GM12878 (cell line): ENCODE data around the gene PGC. TPM values are rescaled to one million over a fixed set of nuclear protein-coding genes. Genes with fewer than 3 reads are reported as not detected.

ENCODE experiments used
- BHLHE40 ChIP-seq, 2 experiments: fragments of 450-650 bp in 1 of 2; IDR thresholded peaks; 2 replicates each; pipeline ENCODE4 v1.6.1; 2011 to 2017; ENCODE audit warnings: low read depth in 2 of 2, borderline replicate concordance in 1 of 2, improper control_type of control experiment in 1 of 2, low read length in 1 of 2, mild to moderate bottlenecking in 1 of 2
- HCFC1 ChIP-seq: fragments of 150-350 bp; IDR thresholded peaks from 2 replicates; pipeline ENCODE4 v1.6.1; 2014; ENCODE audit warnings: low read length
- HSF1 ChIP-seq: fragments of 150-350 bp; IDR thresholded peaks from 2 replicates; pipeline ENCODE4 v1.6.1; 2014; ENCODE audit warnings: mild to moderate bottlenecking, low read depth, low read length
- RCOR1 ChIP-seq: conservative IDR thresholded peaks from 2 replicates; pipeline ENCODE4 v1.6.1; 2012; ENCODE audit warnings: low read depth, low read length, improper control_type of control experiment
- ZNF687 ChIP-seq: fragments of 450-650 bp; IDR thresholded peaks from 2 replicates; pipeline ENCODE4 v1.6.1; 2017; ENCODE audit warnings: mild to moderate bottlenecking, moderate library complexity
- polyA plus RNA-seq, 11 experiments: library from polyadenylated mRNA; depleted of rRNA in 4 of 11; unstranded in 6 of 11; stranded (reverse) in 5 of 11; fragments of >200 nt; fragmentation: Nextera tagmentation in 4 of 11; fragmentation: Illumina TruSeq in 1 of 11; extraction: Ambion mirVana in 4 of 11; extraction: Trizol in 1 of 11; gene quantifications; 1 replicate in 1 of 11; 2 replicates in 10 of 11; pipeline versions ENCODE4 v1.2.1 to v1.2.3, GENCODE V29; 2011 to 2016; ENCODE audit warnings: inconsistent platforms in 2 of 11, missing spikeins in 2 of 11, low read depth in 1 of 11
- total RNA-seq, 4 experiments: library from RNA; depleted of rRNA in 3 of 4; stranded (reverse); fragments of >200 nt in 3 of 4; fragmentation: Illumina TruSeq in 1 of 4; extraction: Trizol in 1 of 4; gene quantifications; 2 replicates each; pipeline versions ENCODE4 v1.2.1 to v1.2.3, GENCODE V29; 2013 to 2021
- TF ChIP-seq, protein P1 (sequence below): fragments of 450-650 bp; IDR thresholded peaks from 2 replicates; pipeline ENCODE4 v1.6.1; 2016; ENCODE audit warnings: mild to moderate bottlenecking
- TF ChIP-seq, protein P2 (sequence below): fragments of 450-650 bp; IDR thresholded peaks from 2 replicates; pipeline ENCODE4 v1.6.1; 2017; ENCODE audit warnings: mild to moderate bottlenecking

PGC gene
- total and polyA plus RNA-seq, 10 of the 15 experiments (the other 5 are each of a cell fraction or from before 2014, with no cell fraction given), result 0.26 TPM; not detected in 9

DNA sequence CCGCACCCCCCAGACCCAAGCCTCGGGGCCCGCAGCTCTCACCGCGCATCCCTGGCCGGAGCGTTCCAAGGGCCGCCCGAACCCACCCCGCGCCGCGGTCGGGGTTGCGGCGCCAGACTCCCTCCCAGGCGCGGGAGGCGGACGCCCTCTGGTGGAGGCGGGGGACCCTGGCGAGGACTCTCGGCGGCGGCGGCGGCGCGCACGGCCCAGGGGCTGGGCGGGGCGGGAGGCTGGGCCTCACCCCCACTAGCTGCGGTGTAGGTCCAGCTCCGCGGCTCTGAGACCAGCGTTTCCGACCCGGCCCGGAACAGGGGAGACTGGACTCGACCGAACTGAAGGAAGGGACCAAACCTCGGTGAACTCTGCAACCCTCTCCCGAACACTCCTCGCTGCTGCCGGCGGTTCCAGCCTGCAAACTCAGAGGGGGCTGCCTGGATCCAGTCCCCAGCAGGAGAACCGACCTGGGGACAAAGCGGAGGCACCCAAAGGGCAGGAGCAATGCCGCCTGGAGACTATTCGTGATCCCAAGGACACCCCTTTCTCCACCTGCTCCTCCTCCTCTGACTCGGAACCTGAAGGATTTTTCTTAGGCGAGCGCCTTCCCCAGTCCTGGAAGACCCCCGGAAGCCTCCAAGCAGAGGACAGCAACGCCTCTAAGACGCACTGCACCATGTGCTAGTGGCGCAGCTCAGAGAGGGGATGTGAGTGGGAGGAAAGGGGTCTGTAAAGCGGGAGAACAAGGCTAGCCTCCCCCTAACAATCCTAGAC is 39.4 kb upstream of the PGC start (continued):
- TF ChIP-seq BHLHE40 (IDR thresholded peaks at IDR 0.05; ENCODE audit: borderline replicate concordance in 1 of 2, low read depth in 2 of 2, low read length in 1 of 2), result peak; percentile 32 to 66; a peak in 3 of 4 replicates
- TF ChIP-seq, protein P1, sequence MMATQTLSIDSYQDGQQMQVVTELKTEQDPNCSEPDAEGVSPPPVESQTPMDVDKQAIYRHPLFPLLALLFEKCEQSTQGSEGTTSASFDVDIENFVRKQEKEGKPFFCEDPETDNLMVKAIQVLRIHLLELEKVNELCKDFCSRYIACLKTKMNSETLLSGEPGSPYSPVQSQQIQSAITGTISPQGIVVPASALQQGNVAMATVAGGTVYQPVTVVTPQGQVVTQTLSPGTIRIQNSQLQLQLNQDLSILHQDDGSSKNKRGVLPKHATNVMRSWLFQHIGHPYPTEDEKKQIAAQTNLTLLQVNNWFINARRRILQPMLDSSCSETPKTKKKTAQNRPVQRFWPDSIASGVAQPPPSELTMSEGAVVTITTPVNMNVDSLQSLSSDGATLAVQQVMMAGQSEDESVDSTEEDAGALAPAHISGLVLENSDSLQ, result no peak
- no peak for TF ChIP-seq RCOR1
- no peak for TF ChIP-seq HCFC1
- 0 out of 2 replicates have a peak, but pooled peaks have one; percentile 43 for TF ChIP-seq ZNF687
- TF ChIP-seq HSF1, result no peak
- TF ChIP-seq, protein P2, sequence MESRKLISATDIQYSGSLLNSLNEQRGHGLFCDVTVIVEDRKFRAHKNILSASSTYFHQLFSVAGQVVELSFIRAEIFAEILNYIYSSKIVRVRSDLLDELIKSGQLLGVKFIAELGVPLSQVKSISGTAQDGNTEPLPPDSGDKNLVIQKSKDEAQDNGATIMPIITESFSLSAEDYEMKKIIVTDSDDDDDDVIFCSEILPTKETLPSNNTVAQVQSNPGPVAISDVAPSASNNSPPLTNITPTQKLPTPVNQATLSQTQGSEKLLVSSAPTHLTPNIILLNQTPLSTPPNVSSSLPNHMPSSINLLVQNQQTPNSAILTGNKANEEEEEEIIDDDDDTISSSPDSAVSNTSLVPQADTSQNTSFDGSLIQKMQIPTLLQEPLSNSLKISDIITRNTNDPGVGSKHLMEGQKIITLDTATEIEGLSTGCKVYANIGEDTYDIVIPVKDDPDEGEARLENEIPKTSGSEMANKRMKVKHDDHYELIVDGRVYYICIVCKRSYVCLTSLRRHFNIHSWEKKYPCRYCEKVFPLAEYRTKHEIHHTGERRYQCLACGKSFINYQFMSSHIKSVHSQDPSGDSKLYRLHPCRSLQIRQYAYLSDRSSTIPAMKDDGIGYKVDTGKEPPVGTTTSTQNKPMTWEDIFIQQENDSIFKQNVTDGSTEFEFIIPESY, result no peak
